ENCODE results near the gene STARD4. TPM values are rescaled to one million over a fixed set of nuclear protein-coding genes. Genes with fewer than 3 reads are reported as not detected.

Gene STARD4
- total RNA-seq, 1 donor from 2014 or later: 35.6 TPM

DNA sequence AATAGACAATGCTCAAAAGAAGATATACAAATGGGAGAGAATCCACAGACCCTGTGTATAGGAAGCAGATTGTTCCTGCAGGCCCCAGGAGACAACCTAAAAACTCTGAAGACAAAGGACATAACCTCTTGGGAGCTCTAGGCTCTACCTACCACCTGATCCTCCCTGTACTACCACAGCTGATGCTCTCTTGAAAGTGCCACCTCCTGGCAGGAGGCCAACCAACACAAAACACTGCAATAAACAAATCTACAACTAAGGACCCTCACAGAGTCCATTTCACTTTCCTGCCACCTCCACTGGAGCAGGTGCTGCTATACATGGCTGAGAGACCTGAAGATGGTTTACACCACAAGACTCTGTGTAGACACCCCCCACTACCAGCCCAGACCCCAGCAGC lies 49.0 kb downstream of the STARD4 start:
- Mint-ChIP-seq H3K36me3 (ENCODE audit: insufficient read depth) (no peaks in the 10 kb centered on the region), H3K4me1 (ENCODE audit: low read depth) (no peaks in the 10 kb centered on the region), H3K27me3 (no peaks in the 10 kb centered on the region), H3K4me3 (ENCODE audit: low read depth) (no peak overlapping the region), H3K9me3 (ENCODE audit: low read depth) (peaks cover 16% of the 10 kb centered on the region), H3K27ac (no peak overlapping the region)
- DNase-seq (ENCODE audit: low spot score, unreplicated experiment): no peak
- no peak for TF ChIP-seq CTCF (IDR thresholded peaks at IDR 0.05; ENCODE audit: unreplicated experiment)

GRCh38 chr5:111461934-111462333 lies 50.4 kb downstream of the STARD4 start:
- no peaks in the 10 kb centered on the region for H3K36me3 Mint-ChIP-seq (ENCODE audit: insufficient read depth)
- H3K27ac Mint-ChIP-seq: no peak overlapping the region

GRCh38 chr5:111461255-111461671 lies 51.1 kb downstream of the STARD4 start:
- Mint-ChIP-seq H3K4me1 (ENCODE audit: low read depth) (no peaks in the 10 kb centered on the region), H3K27ac (no peak overlapping the region)

More at GRCh38 chr5:111461934-111462333, 50.4 kb downstream of the STARD4 start:
- no peak for TF ChIP-seq CTCF (IDR thresholded peaks at IDR 0.05; ENCODE audit: unreplicated experiment)
- Mint-ChIP-seq H3K4me1 (ENCODE audit: low read depth) (no peaks in the 10 kb centered on the region), H3K27me3 (no peaks in the 10 kb centered on the region), H3K9me3 (ENCODE audit: low read depth) (peaks cover 16% of the 10 kb centered on the region), H3K4me3 (ENCODE audit: low read depth) (no peak overlapping the region)
- DNase-seq (ENCODE audit: low spot score, unreplicated experiment): no peak

DNA sequence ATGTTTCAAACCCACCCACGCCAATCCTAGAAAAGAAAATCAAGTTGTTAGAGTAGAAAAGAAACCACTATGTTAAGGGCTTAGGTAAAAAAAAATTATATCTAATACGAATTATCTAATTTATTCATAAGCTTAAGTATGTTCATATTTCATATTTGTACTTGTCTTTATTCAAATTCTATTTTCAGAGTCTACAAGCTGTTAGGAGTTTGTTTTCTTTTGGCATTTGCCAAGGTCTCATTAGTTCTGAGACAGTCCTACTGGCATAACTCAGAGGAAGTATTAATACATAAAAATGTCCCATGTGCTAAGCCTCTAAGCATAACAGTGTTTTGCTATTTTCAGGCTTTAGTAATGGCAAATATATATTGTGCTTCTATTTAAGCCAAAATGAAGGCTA lies 57.6 kb downstream of the STARD4 start:
- Mint-ChIP-seq H3K27me3 (no peaks in the 10 kb centered on the region), H3K4me3 (ENCODE audit: low read depth) (no peak overlapping the region), H3K4me1 (ENCODE audit: low read depth) (no peaks in the 10 kb centered on the region), H3K36me3 (ENCODE audit: insufficient read depth) (no peaks in the 10 kb centered on the region), H3K27ac (no peak overlapping the region), H3K9me3 (ENCODE audit: low read depth) (no peaks in the 10 kb centered on the region)
- no peak for DNase-seq (ENCODE audit: low spot score, unreplicated experiment)
- no peak for TF ChIP-seq CTCF (IDR thresholded peaks at IDR 0.05; ENCODE audit: unreplicated experiment)

More at GRCh38 chr5:111461255-111461671, 51.1 kb downstream of the STARD4 start:
- no peak overlapping the region for H3K4me3 Mint-ChIP-seq (ENCODE audit: low read depth)
- H3K27me3 Mint-ChIP-seq: no peaks in the 10 kb centered on the region
- DNase-seq (ENCODE audit: low spot score, unreplicated experiment): no peak
- H3K9me3 Mint-ChIP-seq (ENCODE audit: low read depth): peaks cover 11% of the 10 kb centered on the region
- TF ChIP-seq CTCF (IDR thresholded peaks at IDR 0.05; ENCODE audit: unreplicated experiment): peak; percentile 60
- H3K36me3 Mint-ChIP-seq (ENCODE audit: insufficient read depth): no peaks in the 10 kb centered on the region

- Mint-ChIP-seq H3K27me3 (no peaks in the 10 kb centered on the region), H3K9me3 (ENCODE audit: low read depth) (no peaks in the 10 kb centered on the region), H3K36me3 (ENCODE audit: insufficient read depth) (no peaks in the 10 kb centered on the region), H3K27ac (no peak overlapping the region), H3K4me1 (ENCODE audit: low read depth) (no peaks in the 10 kb centered on the region), H3K4me3 (ENCODE audit: low read depth) (no peak overlapping the region)
- TF ChIP-seq CTCF (IDR thresholded peaks at IDR 0.05; ENCODE audit: unreplicated experiment): no peak
- DNase-seq (ENCODE audit: low spot score, unreplicated experiment): no peak
These were observed 58.1 kb downstream of the STARD4 start for GRCh38 chr5:111454198-111454622.

Data from progenitor cell of endocrine pancreas (in vitro differentiated cells).